Measurements from ENCODE around the gene AKAP8L.
"Not testable (repeated sequence)": the region's sequence is repeated elsewhere in the genome, so short reads cannot be mapped to it uniquely, and the experiment has no call there.

The AKAP8L gene

GRCh38 chr19:15422296-15423075 is 3.7 kb upstream of the AKAP8L start:
- in situ Hi-C loops (cut with MboI; ENCODE audit: low pct_unique_long_range_greater_than_20kb, low sequenced_read_pairs): no loop called here
- no peak for DNase-seq

GRCh38 chr19:15421721-15422260 is 3.0 kb upstream of the AKAP8L start:
- DNase-seq: no peak
- in situ Hi-C loops (cut with MboI; ENCODE audit: low pct_unique_long_range_greater_than_20kb, low sequenced_read_pairs): no loop called here

GRCh38 chr19:15421136-15421695 is 2.4 kb upstream of the AKAP8L start:
- in situ Hi-C loops (cut with MboI; ENCODE audit: low pct_unique_long_range_greater_than_20kb, low sequenced_read_pairs): no loop called here

GRCh38 chr19:15419413-15420025 is 731 bp upstream of the AKAP8L start:
- DNase-seq: no peak
- in situ Hi-C loops (cut with MboI; ENCODE audit: low pct_unique_long_range_greater_than_20kb, low sequenced_read_pairs): no loop called here

More at GRCh38 chr19:15421136-15421695, 2.4 kb upstream of the AKAP8L start:
- no peak for DNase-seq

GRCh38 chr19:15418231-15418578 is 583 bp downstream of the AKAP8L start:
- no peak for DNase-seq
- in situ Hi-C loops (cut with MboI; ENCODE audit: low pct_unique_long_range_greater_than_20kb, low sequenced_read_pairs): no loop called here

GRCh38 chr19:15417699-15418098 is 1.1 kb downstream of the AKAP8L start:
- no peak for DNase-seq
- in situ Hi-C loops (cut with MboI; ENCODE audit: low pct_unique_long_range_greater_than_20kb, low sequenced_read_pairs): no loop called here

GRCh38 chr19:15412832-15413231 is 6.0 kb downstream of the AKAP8L start:
- in situ Hi-C loops (cut with MboI; ENCODE audit: low pct_unique_long_range_greater_than_20kb, low sequenced_read_pairs): no loop called here
- no peak for DNase-seq

GRCh38 chr19:15411351-15411750 is 7.4 kb downstream of the AKAP8L start:
- DNase-seq; in situ Hi-C loops (cut with MboI; ENCODE audit: low pct_unique_long_range_greater_than_20kb, low sequenced_read_pairs): not testable (repeated sequence)

GRCh38 chr19:15404780-15405211 is 14.0 kb downstream of the AKAP8L start:
- in situ Hi-C loops (cut with MboI; ENCODE audit: low pct_unique_long_range_greater_than_20kb, low sequenced_read_pairs): no loop called here
- DNase-seq: no peak

DNA sequence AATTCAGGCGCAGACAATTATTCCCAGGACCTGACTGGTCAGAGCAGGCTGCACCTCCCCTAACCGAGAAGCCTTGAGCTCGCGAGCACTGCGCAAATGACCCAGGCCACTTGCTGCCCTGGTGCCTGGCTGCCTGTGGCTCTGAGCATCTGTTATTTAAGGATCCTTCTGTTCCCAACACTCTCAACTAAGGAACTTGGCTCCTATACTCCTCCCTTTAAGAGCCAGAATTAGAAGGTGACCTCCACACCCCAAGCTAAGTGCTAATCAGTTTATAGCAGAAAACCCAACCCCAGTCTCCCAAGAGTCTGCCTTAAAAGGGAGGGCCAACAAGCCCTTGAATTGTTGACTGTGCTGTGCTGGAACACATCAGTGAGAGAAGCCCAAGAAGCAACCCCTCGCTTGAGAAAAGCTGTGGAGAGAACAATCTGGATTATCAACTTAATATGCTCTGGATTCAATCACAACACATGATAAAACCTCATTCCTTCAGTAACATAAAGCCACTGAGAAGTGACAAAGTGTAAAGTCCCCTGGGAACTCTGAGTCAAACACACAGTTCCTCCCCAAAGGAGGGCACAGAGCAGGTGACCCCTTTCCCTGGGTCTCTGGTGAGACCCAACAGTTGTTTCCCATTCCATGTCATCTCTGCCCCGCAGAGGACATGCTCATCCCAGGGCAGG is 14.6 kb downstream of the AKAP8L start:
- no peak for DNase-seq
- in situ Hi-C loops (cut with MboI; ENCODE audit: low pct_unique_long_range_greater_than_20kb, low sequenced_read_pairs): no loop called here

- DNase-seq: no peak
- in situ Hi-C loops (cut with MboI; ENCODE audit: low pct_unique_long_range_greater_than_20kb, low sequenced_read_pairs): no loop called here
Observed at GRCh38 chr19:15403151-15403531, 15.6 kb downstream of the AKAP8L start.

DNA sequence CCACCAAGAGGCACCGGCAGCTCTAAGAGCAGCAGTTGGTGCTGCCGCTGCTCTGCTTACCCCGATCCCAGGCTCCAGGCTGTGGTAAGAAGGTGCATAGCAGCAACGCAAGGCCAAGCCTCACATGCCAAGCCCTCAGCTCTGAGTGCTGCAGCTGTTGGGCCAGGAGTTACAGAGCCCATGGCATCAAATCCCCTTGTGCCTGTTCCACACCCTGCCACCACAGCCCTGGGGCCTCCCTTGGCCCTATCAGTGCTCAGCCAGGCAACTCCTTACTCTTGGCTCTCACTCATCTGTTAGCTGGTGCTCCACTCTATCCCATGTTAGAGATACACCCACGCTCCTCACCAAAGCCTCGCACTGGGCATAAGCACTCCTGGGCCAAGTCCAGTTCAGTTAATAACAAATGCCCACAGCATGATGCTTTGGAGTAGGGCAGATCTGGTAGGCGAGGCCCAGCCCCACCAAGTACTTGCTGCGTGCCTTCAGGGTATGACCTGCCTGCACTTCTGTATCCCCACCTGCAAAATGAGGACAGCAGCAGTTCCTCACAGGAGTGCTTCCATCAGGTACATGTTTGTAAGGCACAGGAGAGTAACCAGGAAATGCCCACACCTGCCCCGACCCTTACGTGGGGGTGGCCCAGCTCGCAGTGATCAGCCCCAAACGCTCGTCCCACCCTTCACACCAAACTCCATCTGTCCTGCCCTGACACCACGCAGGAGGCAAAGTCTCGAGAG is 16.2 kb downstream of the AKAP8L start:
- no peak for DNase-seq
- in situ Hi-C loops (cut with MboI; ENCODE audit: low pct_unique_long_range_greater_than_20kb, low sequenced_read_pairs): no loop called here

DNA sequence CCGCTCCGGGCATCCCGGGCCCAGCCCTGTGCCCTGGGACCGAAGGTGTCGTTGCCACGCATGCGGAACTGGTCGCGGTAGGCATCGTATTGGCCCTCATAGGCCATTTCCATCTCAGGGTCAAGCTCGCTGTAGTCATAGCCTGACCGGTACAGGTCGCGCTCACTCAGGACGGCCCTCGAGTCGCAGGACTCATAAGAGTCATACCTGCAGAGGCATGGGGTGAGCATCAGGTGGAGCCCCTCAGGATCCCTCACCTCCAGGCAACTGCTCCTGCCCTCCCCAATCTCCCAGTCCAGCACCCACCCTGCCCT is 17.4 kb downstream of the AKAP8L start:
- no peak for DNase-seq
- in situ Hi-C loops (cut with MboI; ENCODE audit: low pct_unique_long_range_greater_than_20kb, low sequenced_read_pairs): no loop called here

DNA sequence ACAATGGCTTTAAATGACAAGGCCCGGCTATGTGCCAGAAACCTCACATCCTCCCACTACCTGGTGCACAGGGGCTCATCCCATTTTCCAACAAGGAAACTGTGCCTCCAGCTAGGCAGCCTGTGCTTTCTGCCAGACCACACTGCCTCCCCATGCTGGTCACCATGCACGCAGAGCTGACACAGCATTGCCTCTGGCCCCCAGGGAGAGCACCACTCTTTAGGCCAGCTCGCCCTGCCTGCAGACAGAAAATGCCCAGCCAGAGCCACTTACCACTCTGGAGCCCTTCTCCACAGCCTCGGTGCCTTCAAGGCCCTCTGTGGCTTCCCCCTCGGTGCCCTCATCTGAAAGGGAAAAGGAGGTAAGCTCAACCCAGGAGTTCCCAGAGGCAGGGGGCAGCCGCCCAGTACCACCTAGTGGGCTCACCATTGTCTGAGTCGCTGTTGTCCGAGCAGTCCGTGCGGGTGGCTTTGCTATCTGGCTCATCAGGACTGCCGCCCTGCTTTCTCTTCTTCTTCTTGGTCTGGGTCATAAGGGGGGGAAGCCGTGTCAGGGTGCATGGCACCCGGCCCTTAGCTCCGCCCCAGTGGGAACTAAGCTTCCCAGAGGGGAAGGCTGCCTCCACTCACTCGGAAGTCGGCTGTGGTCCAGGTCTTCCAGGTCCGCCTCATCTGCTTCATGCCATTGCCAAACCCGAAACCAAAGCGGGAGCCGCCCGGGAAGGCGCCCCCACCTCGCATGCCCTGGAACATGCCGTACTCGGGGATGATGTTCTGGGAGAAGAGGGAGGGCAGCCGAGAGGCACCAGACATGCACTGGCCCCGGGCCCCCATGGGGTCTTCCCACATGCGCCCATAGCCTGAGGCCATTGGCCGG is 18.0 kb downstream of the AKAP8L start:
- DNase-seq: no peak
- in situ Hi-C loops (cut with MboI; ENCODE audit: low pct_unique_long_range_greater_than_20kb, low sequenced_read_pairs): no loop called here

- DNase-seq: no peak
- in situ Hi-C loops (cut with MboI; ENCODE audit: low pct_unique_long_range_greater_than_20kb, low sequenced_read_pairs): no loop called here
Observed at GRCh38 chr19:15399635-15400034, 19.2 kb downstream of the AKAP8L start.

DNA sequence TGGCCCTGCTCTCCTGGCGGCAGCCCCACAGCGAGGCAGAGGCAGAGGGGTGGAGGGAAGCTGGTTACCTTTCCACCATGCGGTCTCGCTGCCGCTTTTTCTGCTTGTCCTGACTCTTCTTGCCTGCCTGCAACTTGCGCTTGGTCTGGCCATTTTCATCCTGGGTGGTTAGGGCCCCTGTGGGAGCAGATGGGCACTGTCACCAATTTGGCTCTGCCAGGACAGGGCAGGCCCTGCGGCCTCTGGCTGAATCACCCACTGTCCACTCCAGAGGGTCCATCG is 19.6 kb downstream of the AKAP8L start:
- in situ Hi-C loops (cut with MboI; ENCODE audit: low pct_unique_long_range_greater_than_20kb, low sequenced_read_pairs): no loop called here

GRCh38 chr19:15398501-15399233 is 20.1 kb downstream of the AKAP8L start:
- in situ Hi-C loops (cut with MboI; ENCODE audit: low pct_unique_long_range_greater_than_20kb, low sequenced_read_pairs): no loop called here
- DNase-seq: no peak

More for the DNA sequence above, 19.6 kb downstream of the AKAP8L start:
- no peak for DNase-seq

DNA sequence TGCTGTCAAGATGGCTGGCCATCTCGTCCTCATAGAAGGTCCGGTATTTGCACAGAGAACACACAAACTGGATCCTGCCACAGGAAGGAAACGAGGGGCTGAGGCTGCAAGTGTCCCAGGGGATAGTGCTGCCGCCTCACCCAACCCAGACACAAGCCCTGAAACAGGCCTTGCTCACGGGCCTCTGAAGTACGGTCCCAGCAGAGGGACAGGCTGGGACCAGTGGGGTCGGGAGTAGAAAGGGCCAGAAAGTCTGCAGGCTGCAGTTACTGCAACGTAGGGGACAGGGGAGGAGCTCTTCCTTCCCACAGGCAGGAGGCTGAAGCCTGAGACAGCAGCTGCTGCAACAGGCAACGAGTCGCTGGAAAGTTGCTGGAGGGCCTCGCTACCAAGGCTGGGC is 21.0 kb downstream of the AKAP8L start:
- in situ Hi-C loops (cut with MboI; ENCODE audit: low pct_unique_long_range_greater_than_20kb, low sequenced_read_pairs): no loop called here

More for the DNA sequence above, 21.0 kb downstream of the AKAP8L start:
- DNase-seq: no peak

Data from KBM-7 (cell line).